HS-27A (cell line): Measurements from ENCODE around the gene KRT77.

Experiments used
- DNase-seq: peaks from one replicate; pipeline ENCODE4 v3.0.0-alpha.2; 2012; ENCODE audit warnings: low read depth, missing footprints

Gene KRT77

DNA sequence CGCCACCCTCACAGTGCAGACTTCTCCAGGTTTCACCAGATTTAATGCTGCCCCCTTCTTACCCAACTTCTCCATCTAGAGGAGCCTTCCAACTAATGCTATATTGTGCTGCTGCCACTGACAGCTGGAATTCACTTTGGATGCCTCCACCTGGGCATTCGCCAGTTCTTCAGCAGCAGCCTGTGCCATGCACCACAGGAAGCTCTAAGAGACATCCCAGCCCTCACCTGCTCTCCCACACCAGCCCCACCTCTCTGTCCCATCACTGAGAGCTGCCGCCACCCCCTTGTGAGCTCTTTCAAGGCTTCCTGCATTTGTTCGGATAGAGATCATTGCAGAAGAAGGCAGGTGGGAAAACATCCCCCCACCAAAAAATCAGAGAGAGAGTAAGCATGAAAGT lies 46.7 kb downstream of the KRT77 start:
- DNase-seq, result no peak

DNA sequence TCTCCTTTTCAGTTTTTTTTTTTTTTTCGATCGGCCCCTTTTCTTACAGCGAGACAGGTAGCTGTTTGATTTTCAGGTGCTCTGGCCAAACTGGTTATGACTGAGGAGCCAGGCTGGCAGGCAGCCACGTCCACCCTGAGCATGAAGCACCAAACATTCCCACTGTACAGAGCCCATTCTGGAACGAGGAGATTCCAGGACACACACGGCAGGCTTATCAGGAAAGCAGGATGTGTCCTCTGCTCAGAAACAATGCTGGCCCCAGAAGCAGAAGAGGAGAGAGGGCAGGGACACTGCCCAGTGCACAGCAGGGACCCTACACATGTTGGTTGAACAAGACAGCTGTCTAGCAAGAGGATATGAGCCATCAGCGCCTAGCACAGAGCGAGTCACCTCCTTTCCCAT lies 47.6 kb downstream of the KRT77 start:
- no peak for DNase-seq

DNA sequence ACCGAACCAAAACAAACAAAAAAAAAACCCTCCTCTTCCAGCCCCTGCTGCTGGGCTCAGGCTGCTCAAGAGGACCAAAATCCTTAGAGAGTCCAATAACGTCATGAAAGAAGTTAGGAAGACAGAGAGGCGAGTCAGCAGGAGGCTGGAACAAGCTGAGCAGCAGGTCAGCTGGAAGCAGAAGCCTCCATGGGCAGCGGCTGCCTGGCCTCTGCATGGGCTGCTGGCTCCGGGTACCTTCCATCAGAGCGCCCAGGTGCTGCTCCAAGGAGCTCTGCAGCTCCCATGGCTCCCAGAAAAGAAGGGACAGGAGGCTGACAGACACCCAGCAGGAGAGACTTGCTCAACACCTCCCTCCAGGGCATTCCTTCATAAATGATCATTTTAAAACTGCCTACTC lies 48.1 kb downstream of the KRT77 start:
- no peak for DNase-seq

DNA sequence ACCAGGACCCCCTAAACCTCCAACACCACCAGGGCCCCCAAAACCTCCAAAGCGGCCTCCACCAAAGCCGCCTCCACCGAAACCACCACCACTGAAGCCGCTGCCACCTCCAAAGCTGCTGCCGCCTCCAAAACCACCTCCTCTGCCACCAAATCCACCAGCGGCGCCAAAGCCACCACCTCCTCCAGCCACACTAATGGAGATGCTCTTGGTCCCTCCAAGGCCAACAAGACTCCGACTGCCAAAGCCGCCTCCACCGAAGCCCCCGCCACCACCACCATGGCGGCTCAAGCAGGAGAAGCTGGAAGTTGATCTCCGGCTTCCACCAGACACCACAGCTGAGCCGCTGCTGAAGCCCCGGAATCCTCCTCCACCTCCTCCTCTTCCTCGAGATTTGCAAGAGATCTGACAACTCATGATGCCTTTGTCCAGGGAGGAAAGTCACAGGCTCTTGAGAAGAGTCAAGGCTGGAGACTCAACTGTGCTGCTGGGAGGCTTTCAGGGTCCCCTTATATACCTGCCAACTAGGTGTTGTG lies 51.5 kb downstream of the KRT77 start, which contains the start of gene KRT2:
Gene KRT2, minus strand, starts transcription at position 486 of the 536 bp plus-strand sequence. Its CDS starts 69 bp downstream, at position 417.
- DNase-seq, result no peak

DNA sequence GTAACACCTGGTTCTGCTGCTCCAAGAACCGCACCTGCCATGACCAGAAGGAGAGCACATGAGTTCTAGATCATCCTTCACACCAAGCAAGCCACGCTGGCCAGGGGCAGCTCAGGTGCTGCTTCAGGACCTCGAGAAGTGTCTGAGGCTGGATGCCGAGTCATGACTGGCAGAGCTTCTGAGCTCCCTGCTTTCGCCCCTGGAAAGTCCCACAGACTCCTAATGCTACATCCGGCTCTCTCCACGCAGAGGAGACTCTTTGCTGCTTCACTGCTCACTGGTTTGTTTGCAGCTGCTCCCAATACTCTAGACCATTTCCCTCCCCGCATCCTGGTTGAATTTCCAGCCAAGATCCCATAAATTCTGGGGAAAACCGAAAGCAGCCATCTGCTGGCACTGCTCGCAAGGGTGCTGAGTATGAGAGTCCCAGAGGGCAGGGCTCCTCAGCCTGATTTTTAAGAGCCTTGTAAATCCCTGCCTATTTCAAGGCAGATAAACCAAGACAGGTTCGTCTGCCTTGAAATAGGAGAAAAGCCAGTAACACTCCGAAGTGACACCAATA lies 52.7 kb downstream of the KRT77 start:
- DNase-seq, result no peak

DNA sequence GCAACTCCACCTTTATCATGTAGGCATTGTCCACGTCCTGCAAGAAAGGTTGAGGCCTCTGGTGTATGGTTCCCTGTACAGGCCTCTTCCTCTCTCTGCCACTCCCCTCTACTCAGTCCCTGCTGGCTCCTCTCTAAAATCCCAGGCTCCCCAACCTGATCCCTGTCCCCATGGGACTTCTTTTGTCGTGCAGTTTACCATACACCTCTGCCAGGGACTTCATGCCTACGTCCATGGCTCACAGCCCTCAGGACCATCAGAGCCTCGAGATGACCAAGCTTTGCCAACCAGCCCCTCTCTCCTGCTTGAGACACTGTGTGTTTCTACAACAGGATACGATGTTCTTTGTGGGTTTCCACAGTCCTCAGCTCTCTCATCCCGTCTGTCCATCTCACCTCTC lies 54.3 kb downstream of the KRT77 start:
- no peak for DNase-seq

DNA sequence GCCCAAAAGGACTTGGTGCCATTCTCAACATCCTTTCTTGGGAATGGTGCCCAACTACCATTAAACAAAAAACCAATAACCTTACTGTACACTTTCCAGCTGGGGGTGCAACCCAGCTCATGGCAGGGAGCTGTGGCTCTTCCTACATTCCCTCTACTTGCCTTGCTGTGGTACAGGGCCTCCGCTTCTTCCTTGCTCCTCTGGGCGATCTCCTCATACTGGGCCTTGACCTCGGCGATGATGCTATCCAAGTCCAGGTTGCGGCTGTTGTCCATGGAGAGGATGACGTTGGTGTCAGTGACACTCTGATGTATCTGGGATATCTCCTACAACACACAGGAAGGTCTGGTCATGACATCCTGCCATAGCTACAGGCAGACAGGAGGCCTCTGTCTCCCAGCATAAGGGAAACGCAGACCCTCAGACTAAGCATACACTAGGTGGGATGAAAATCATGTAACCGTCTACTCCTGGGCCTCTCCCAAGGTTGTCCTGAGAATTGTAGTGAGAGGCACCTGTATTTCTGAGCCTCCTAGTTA lies 55.2 kb downstream of the KRT77 start:
- no peak for DNase-seq

DNA sequence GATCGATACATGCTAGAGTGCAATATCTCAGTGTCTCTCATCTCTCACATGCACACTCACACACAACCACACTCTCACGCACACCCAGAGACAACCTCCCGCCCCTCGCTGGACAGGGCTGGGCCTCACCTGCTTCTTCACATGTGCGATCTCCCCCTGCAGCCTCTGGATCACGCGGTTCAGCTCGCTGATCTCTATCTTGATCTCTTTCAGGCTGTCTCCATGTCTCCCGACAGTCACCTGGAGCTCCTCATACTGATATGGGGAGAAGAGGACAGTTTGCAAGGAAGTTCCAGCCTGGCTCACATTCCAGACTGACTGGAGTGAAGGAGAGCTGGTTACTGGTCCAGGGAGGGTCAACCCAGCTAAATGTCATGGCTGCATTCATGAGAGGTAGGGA lies 55.7 kb downstream of the KRT77 start:
- DNase-seq, result no peak

DNA sequence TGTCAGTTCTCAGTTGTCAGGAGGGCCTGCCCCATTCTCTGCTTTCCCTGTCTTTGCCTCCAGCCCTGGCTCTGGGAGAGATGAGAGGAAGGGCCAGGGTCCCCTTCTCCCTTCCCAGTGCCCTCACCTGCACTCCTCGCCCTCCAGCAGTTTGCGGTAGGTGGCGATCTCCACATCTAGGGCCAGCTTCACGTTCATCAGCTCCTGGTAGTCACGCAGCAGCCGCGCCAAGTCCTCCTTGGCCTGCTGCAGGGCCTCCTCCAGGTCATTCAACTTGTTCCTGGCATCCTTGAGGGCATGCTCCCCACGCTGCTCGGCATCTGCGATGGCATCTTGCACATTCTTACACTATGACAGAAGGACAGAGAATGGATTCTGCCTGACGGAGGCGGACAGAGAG lies 56.7 kb downstream of the KRT77 start:
- no peak for DNase-seq

DNA sequence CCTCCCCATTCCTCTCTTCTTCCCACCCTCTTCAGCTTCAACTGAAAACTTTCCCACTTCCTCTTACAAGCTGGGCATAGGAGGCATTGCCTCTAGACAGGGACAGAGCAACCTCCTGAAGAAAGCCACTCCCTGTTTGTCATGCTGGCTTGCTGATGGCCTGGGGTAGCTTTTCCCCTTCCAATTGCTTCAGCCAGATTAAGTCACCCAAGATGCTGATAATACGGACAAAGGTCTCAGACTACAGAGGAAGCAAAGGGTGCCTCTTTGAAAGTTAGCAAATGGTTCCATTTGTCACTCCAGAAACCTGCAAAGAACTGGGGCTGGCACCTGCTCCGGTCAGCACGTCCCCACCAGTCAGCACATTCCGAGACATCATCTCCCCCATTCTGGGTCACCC lies 57.3 kb downstream of the KRT77 start:
- no peak for DNase-seq

DNA sequence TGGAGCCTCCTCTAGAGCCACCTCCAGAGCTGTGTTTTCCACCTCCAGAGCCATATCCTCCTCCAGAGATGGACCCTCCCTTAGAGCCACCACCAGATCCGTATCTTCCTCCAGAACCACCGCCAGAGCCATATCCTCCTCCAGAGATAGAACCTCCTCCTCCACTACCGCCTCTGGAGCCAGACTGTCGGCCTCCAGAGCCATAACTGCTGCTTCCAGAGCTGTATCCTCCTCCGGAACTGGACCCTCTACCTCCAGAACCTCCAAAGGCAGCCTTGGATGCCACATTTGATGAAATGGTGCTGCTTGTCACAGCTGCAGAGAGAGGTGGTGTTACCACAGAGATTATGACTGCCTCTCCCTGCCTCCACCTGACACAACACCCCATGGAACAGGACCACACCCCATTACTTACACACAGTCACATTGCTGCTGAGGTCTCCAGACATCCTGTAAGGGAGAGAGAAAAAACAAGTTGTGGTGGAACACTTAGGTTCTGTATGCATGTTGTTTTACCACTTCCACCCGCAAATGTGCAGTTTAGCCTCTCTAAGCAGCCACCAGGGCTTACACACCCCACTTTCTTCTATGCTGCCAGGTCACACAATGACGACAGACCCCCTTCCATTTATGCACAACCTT lies 58.1 kb downstream of the KRT77 start:
- DNase-seq, result no peak

DNA sequence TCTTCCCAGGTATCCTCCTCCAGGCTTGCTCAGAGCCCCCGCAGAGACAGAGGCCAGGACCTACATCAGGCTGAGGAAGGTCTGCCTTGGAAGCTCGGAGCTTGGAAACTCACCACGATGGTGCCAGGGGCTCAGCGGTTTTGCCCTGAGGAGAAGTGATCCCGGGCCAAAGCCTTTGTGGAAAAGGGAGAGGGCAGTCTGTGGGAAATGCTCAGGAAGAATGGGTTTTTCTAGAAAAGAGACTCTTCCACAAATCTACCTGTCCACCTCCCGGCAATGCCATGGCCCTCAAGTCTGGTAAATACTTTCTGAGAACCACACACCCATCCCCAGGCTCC lies 59.3 kb downstream of the KRT77 start:
- DNase-seq, result no peak

DNA sequence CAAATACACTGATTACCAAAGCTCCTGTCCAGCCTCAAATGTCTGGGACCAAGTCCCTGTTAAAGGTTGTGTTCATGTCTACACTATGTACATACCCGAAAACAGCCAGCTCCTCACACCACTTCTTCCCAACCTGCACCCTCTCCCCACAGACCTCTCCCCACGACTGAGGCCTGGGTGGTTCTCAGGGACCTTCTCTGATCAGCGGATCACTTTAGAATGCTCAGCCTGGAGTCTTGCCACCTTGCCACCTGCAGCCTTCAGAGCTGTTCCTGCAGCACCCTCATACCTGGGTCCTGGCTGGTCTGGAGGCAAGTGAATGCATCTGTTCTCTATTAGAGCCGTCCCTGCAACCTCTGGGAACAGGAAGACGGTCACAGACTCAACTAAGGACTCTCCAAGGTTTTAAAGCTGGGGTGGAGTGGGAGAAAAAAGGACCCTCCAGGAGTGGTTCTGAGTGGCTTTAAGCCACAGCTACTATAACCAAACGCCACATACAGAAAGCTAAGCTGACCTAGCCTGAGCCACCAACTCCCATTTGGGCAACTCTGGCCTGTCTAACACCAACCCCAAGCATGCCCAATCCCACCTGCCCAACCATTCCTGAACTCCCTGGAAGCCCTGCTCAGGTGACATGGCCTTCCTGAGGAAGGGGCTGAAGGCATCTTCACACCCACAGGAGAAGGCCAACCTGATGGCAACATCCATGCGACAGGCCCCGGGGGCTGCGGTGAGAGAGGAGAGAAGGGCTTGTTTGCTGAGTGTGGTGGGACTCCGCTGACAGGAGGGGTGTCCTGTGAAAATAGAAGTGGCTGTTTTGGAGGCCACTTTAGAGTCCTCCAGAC lies 59.9 kb downstream of the KRT77 start:
- no peak for DNase-seq

DNA sequence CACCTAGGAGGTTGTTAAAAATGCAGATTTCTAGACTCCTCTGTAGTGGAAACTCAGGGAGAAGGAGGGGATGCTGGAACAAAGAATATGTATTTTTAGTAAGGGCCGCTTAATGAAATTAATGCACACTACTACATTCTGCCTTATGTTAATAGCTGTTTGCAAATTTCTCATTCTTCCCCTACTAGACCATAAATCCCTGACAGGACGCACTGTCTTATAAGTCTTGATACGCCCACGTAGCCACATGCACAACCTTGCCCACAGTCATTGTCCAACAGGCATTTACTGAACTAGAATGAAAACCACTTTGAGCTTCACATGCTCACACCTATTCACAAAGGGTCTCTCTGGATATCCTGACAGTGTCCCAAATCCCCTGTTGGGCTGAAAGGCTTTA lies 61.9 kb downstream of the KRT77 start:
- no peak for DNase-seq
